LNCaP clone FGC (cell line): ENCODE data around the gene TMEM147.

Experiments used
- DNase-seq: peaks from one replicate; pipeline ENCODE4 v3.0.0-alpha.2; 2011; ENCODE audit warnings: low read depth
- H3K4me3 ChIP-seq: 2 replicates; pipeline ENCODE4 v1.5.1; 2011; ENCODE audit warnings: mild to moderate bottlenecking, low read depth, low read length, control low read depth
- CTCF ChIP-seq: IDR thresholded peaks from 2 replicates; pipeline ENCODE4 v1.5.1; 2012; ENCODE audit warnings: mild to moderate bottlenecking; ENCODE audit not compliant: control insufficient read depth, insufficient read depth; ENCODE audit errors: extremely low read depth

Gene TMEM147

GRCh38 chr19:35563207-35563829 is 17.9 kb downstream of the TMEM147 start, which contains the start of gene ATP4A:
ATP4A (minus strand) TSS chr19:35563658; CDS start chr19:35563629, 29 bp downstream.
- no peak within 1 kb of the TSS for H3K4me3 ChIP-seq
- TF ChIP-seq CTCF: no peak
- no peak for DNase-seq

GRCh38 chr19:35565016-35565856 is 19.8 kb downstream of the TMEM147 start:
- DNase-seq: no peak
- no peak overlapping the region for H3K4me3 ChIP-seq
- no peak for TF ChIP-seq CTCF

GRCh38 chr19:35566738-35567137 is 21.3 kb downstream of the TMEM147 start:
- no peak overlapping the region for H3K4me3 ChIP-seq
- no peak for TF ChIP-seq CTCF
- no peak for DNase-seq

- no peak for TF ChIP-seq CTCF
- H3K4me3 ChIP-seq: no peak overlapping the region
- DNase-seq: no peak
Observed at GRCh38 chr19:35569281-35569781, 23.9 kb downstream of the TMEM147 start.

- no peak for TF ChIP-seq CTCF
- DNase-seq: no peak
- no peak overlapping the region for H3K4me3 ChIP-seq
Observed at GRCh38 chr19:35571406-35571965, 26.1 kb downstream of the TMEM147 start.

- DNase-seq: no peak
- H3K4me3 ChIP-seq: no peak overlapping the region
- TF ChIP-seq CTCF: no peak
Observed at GRCh38 chr19:35577918-35578317, 32.5 kb downstream of the TMEM147 start.
